A549 (cell line): Measurements from ENCODE around the gene ITGB1BP1. TPM values are rescaled to one million over a fixed set of nuclear protein-coding genes. Genes with fewer than 3 reads are reported as not detected.

Source experiments
- ATAC-seq, 2 experiments: fragments of 200-7000 bp in 1 of 2; fragments of >200 bp in 1 of 2; cut with Nextera tagmentation in 1 of 2; cut with Tn5 transposase in 1 of 2; 3 replicates each; pipeline versions ENCODE4 v1.8.0 to v1.9.1; 2018 to 2020; ENCODE audit warnings: mild to moderate bottlenecking in 1 of 2, moderate library complexity in 1 of 2
- CTCF ChIA-PET: fragments of 300-600 bp; sonication (Branson Sonifier 250); formaldehyde crosslinking; extraction: SDS; loops from one replicate; lab custom pipeline; 2021; ENCODE audit warnings: antibody characterized with exemption, inconsistent platforms; lab: Yijun Ruan, JAX
- POLR2A ChIA-PET: fragments of 350-600 bp; formaldehyde crosslinking; extraction: SDS; loops from one replicate; lab custom pipeline; 2021; ENCODE audit warnings: antibody characterized with exemption, inconsistent platforms; lab: Yijun Ruan, JAX
- DNase-seq, 2 experiments: peaks; one replicate each; pipeline versions ENCODE4 v3.0.0 to v3.0.0-alpha.2; 2011 to 2016; ENCODE audit warnings: low read depth in 1 of 2, low spot score in 1 of 2
- FAIRE-seq: peaks from 2 replicates; lab custom pipeline; 2011; peaks lifted over from hg19 to GRCh38; lab: Jason Lieb, UNC
- H3K27ac ChIP-seq, 2 experiments: fragments of >200 bp; sonication (Bioruptor Twin); formaldehyde crosslinking; 3 replicates each; pipeline ENCODE4 v1.5.1; 2016 to 2017
- H3K4me1 ChIP-seq: fragments of >200 bp; sonication (Bioruptor Twin); formaldehyde crosslinking; 3 replicates; pipeline ENCODE4 v1.6.1; 2016
- H3K4me2 ChIP-seq: fragments of >200 bp; sonication (Bioruptor Twin); formaldehyde crosslinking; 3 replicates; pipeline ENCODE4 v1.6.1; 2016
- H3K4me3 ChIP-seq: fragments of >200 bp; sonication (Bioruptor Twin); formaldehyde crosslinking; 3 replicates; pipeline ENCODE4 v1.5.1; 2016
- H3K9me3 ChIP-seq: fragments of >200 bp; sonication (Bioruptor Twin); formaldehyde crosslinking; 3 replicates; pipeline ENCODE4 v1.6.1; 2016
- ATOH8 ChIP-seq: fragments of 250-450 bp; sonication (Bioruptor Pico); IDR thresholded peaks from 2 replicates; pipeline ENCODE4 v1.5.0; 2020; ENCODE audit warnings: low read depth, mild to moderate bottlenecking, moderate library complexity
- BCL3 ChIP-seq: fragments of >200 bp; sonication (Bioruptor Twin); formaldehyde crosslinking; IDR thresholded peaks from 3 replicates; pipeline ENCODE4 v1.6.1; 2016
- BHLHE40 ChIP-seq: IDR thresholded peaks from 2 replicates; pipeline ENCODE4 v1.6.1; 2012; ENCODE audit warnings: low read depth, low read length, inconsistent platforms
- CBX2 ChIP-seq: fragments of 200-600 bp; sonication (generic); IDR thresholded peaks from 2 replicates; pipeline ENCODE4 v1.6.1; 2016; ENCODE audit warnings: low read depth, mild to moderate bottlenecking, borderline replicate concordance
- CBX8 ChIP-seq: fragments of 200-600 bp; sonication (generic); IDR thresholded peaks from 2 replicates; pipeline ENCODE4 v1.6.1; 2016
- CEBPB ChIP-seq, 2 experiments: fragments of >200 bp in 1 of 2; sonication (Bioruptor Twin) in 1 of 2; formaldehyde crosslinking in 1 of 2; IDR thresholded peaks; 2 replicates each; pipeline ENCODE4 v1.6.1; 2012 to 2016
- CHD2 ChIP-seq: fragments of 150-350 bp; IDR thresholded peaks from 2 replicates; pipeline ENCODE4 v1.6.1; 2014; ENCODE audit warnings: low read length; ENCODE audit not compliant: partially characterized antibody
- CHD4 ChIP-seq: fragments of 200-600 bp; sonication (generic); IDR thresholded peaks from 2 replicates; pipeline ENCODE4 v1.6.1; 2016; ENCODE audit warnings: antibody characterized with exemption, mild to moderate bottlenecking, borderline replicate concordance
- CTCF ChIP-seq: fragments of >200 bp; sonication (Bioruptor Twin); formaldehyde crosslinking; IDR thresholded peaks from 3 replicates; pipeline ENCODE4 v1.5.1; 2016
- FOXS1 ChIP-seq: fragments of 250-450 bp; sonication (Bioruptor Pico); IDR thresholded peaks from 2 replicates; pipeline ENCODE4 v1.5.0; 2020; ENCODE audit warnings: mild to moderate bottlenecking, moderate library complexity
- HDAC2 ChIP-seq: fragments of 200-600 bp; sonication (generic); IDR thresholded peaks from 2 replicates; pipeline ENCODE4 v1.6.1; 2016
- HOXB13 ChIP-seq: fragments of 250-450 bp; sonication (Bioruptor Pico); IDR thresholded peaks from 2 replicates; pipeline ENCODE4 v1.5.0; 2020; ENCODE audit warnings: low read depth, mild to moderate bottlenecking, moderate library complexity
- HOXB5 ChIP-seq: fragments of 250-450 bp; sonication (Bioruptor Pico); IDR thresholded peaks from 2 replicates; pipeline ENCODE4 v1.5.0; 2020; ENCODE audit warnings: mild to moderate bottlenecking, moderate library complexity
- JUN ChIP-seq, 2 experiments: fragments of >200 bp; sonication (Bioruptor Twin); formaldehyde crosslinking; IDR thresholded peaks; 2 replicates in 1 of 2; 3 replicates in 1 of 2; pipeline ENCODE4 v1.6.1; 2016 to 2017
- KDM1A ChIP-seq: fragments of 200-600 bp; sonication (generic); IDR thresholded peaks from 2 replicates; pipeline ENCODE4 v1.6.1; 2016; ENCODE audit warnings: low read depth, mild to moderate bottlenecking
- MAFK ChIP-seq: fragments of 450-650 bp; IDR thresholded peaks from 2 replicates; pipeline ENCODE4 v1.6.1; 2014; ENCODE audit not compliant: partially characterized antibody
- MAZ ChIP-seq: fragments of 150-350 bp; IDR thresholded peaks from 2 replicates; pipeline ENCODE4 v1.6.1; 2014; ENCODE audit warnings: antibody characterized with exemption, low read depth, low read length, borderline replicate concordance
- MYC ChIP-seq: IDR thresholded peaks from 2 replicates; pipeline ENCODE4 v1.6.1; 2012; ENCODE audit warnings: mild to moderate bottlenecking, inconsistent platforms, low read length, improper control_type of control experiment, borderline replicate concordance
- NPAS2 ChIP-seq: fragments of 250-450 bp; sonication (Bioruptor Pico); IDR thresholded peaks from 2 replicates; pipeline ENCODE4 v1.8.0; 2022; ENCODE audit warnings: mild to moderate bottlenecking, moderate library complexity, borderline replicate concordance
- NR3C1 ChIP-seq: fragments of >200 bp; sonication (Bioruptor Twin); formaldehyde crosslinking; IDR thresholded peaks from 3 replicates; pipeline ENCODE4 v1.6.1; 2017
- PHF8 ChIP-seq: fragments of 200-600 bp; sonication (generic); IDR thresholded peaks from 2 replicates; pipeline ENCODE4 v1.6.1; 2016; ENCODE audit warnings: low read depth, mild to moderate bottlenecking, antibody characterized with exemption, moderate library complexity, borderline replicate concordance
- RAD21 ChIP-seq, 2 experiments: fragments of >200 bp in 1 of 2; sonication (Bioruptor Twin) in 1 of 2; formaldehyde crosslinking in 1 of 2; IDR thresholded peaks in 1 of 2; conservative IDR thresholded peaks in 1 of 2; 2 replicates in 1 of 2; 3 replicates in 1 of 2; pipeline ENCODE4 v1.6.1; 2012 to 2018; ENCODE audit warnings: inconsistent platforms in 1 of 2
- RCOR1 ChIP-seq: fragments of 150-350 bp; IDR thresholded peaks from 2 replicates; pipeline ENCODE4 v1.6.1; 2014; ENCODE audit warnings: antibody characterized with exemption, low read length, low read depth
- SMC3 ChIP-seq: fragments of >200 bp; sonication (Bioruptor Twin); formaldehyde crosslinking; IDR thresholded peaks from 3 replicates; pipeline ENCODE4 v1.6.1; 2018; ENCODE audit warnings: inconsistent platforms
- TFCP2L1 ChIP-seq: fragments of 250-450 bp; sonication (Bioruptor Pico); IDR thresholded peaks from 2 replicates; pipeline ENCODE4 v1.5.0; 2021; ENCODE audit warnings: mild to moderate bottlenecking
- TP53 ChIP-seq: fragments of 250-450 bp; sonication (Bioruptor Pico); IDR thresholded peaks from 2 replicates; pipeline ENCODE4 v1.5.0; 2021; ENCODE audit warnings: mild to moderate bottlenecking, moderate library complexity
- USF2 ChIP-seq: fragments of 450-650 bp; IDR thresholded peaks from 2 replicates; pipeline ENCODE4 v1.6.1; 2014; ENCODE audit warnings: antibody characterized with exemption
- ZSCAN20 ChIP-seq: fragments of 250-450 bp; sonication (Bioruptor Pico); IDR thresholded peaks from 2 replicates; pipeline ENCODE4 v1.8.0; 2022; ENCODE audit warnings: mild to moderate bottlenecking, moderate library complexity
- WGBS: methylation state at CpG from one replicate; pipeline ENCODE4 v1.1.6; 2017; ENCODE audit errors: missing lambda C conversion rate; 5-methylcytosine and 5-hydroxymethylcytosine counted together
- polyA plus RNA-seq, 4 experiments: library from polyadenylated mRNA; depleted of rRNA in 3 of 4; stranded (reverse); fragments of >200 nt; fragmentation: RNase III in 1 of 4; extraction: RNeasy Plus Mini Kit Qiagen cat#74134 plus additional on column Dnase treatment in 1 of 4; gene quantifications; 2 replicates in 3 of 4; 3 replicates in 1 of 4; pipeline ENCODE4 v1.2.3, GENCODE V29; 2011 to 2017

Gene ITGB1BP1
- polyA plus RNA-seq, 2 of the 4 experiments (the other 2 are of a cell fraction), result 99.3 to 136 TPM

GRCh38 chr2:9391961-9392720 lies 31.2 kb downstream of the ITGB1BP1 start:
- no peak overlapping the region for H3K4me3 ChIP-seq
- no peak overlapping the region for H3K4me2 ChIP-seq
- ATAC-seq (no peak), DNase-seq (no peak), FAIRE-seq (no peak)
- ChIA-PET POLR2A (no interaction called here), CTCF (interaction anchor here (0.6 to 1.4 kb wide), 3 partner anchors 10 to 250 kb away, joined by 3 read pairs; no protein-coding TSS in a partner anchor)
- H3K9me3 ChIP-seq, result no peaks in the 10 kb centered on the region
- 90% methylated on average over 13 of the region's 13 CpGs for WGBS
- no peak for TF ChIP-seq SMC3
- TF ChIP-seq USF2, result no peak
- TF ChIP-seq BCL3, result no peak
- no peak for TF ChIP-seq RAD21 (conservative IDR thresholded peaks at IDR 0.05 in 1 of 2, IDR thresholded peaks at IDR 0.05 in 1 of 2)
- TF ChIP-seq FOXS1, result no peak
- TF ChIP-seq CHD2, result no peak
- TF ChIP-seq KDM1A, result no peak
- TF ChIP-seq MAZ, result no peak
- TF ChIP-seq HOXB5 (CRISPR knock-in tag), result no peak
- TF ChIP-seq ZSCAN20 (CRISPR knock-in tag), result no peak
- TF ChIP-seq PHF8, result no peak
- TF ChIP-seq CEBPB (IDR thresholded peaks at IDR 0.05), result no peak
- TF ChIP-seq CBX2, result no peak
- no peak for TF ChIP-seq JUN (IDR thresholded peaks at IDR 0.05)
- TF ChIP-seq CTCF, result no peak
- no peak for TF ChIP-seq BHLHE40
- no peak for TF ChIP-seq CHD4
- TF ChIP-seq CBX8, result no peak
- TF ChIP-seq TP53 (CRISPR knock-in tag), result no peak
- no peak overlapping the region for H3K27ac ChIP-seq
- H3K4me1 ChIP-seq, result peaks cover 19% of the 10 kb centered on the region

GRCh38 chr2:9390991-9391390 lies 32.3 kb downstream of the ITGB1BP1 start:
- no peak for FAIRE-seq
- no peak for ATAC-seq
- POLR2A ChIA-PET, result no interaction called here
- H3K4me1 ChIP-seq, result peaks cover 31% of the 10 kb centered on the region
- TF ChIP-seq TFCP2L1 (CRISPR knock-in tag), result no peak
- TF ChIP-seq HOXB13 (CRISPR knock-in tag), result no peak
- TF ChIP-seq ATOH8 (CRISPR knock-in tag), result no peak
- no peak for TF ChIP-seq JUN (IDR thresholded peaks at IDR 0.05)
- TF ChIP-seq MYC, result no peak
- no peak for TF ChIP-seq FOXS1
- TF ChIP-seq NR3C1, result no peak
- TF ChIP-seq HDAC2, result no peak
- TF ChIP-seq RCOR1, result no peak
- TF ChIP-seq MAFK, result no peak
- TF ChIP-seq SMC3, result no peak
- TF ChIP-seq NPAS2 (CRISPR knock-in tag), result no peak
- no peak for TF ChIP-seq RAD21 (conservative IDR thresholded peaks at IDR 0.05 in 1 of 2, IDR thresholded peaks at IDR 0.05 in 1 of 2)
- TF ChIP-seq CHD4, result no peak
- CTCF ChIA-PET, result interaction anchor here (1.4 kb wide), 1 partner anchor 249 kb away, joined by 3 read pairs; no protein-coding TSS in a partner anchor
- no peaks in the 10 kb centered on the region for H3K9me3 ChIP-seq
- H3K4me2 ChIP-seq, result no peak overlapping the region
- DNase-seq, result no peak
- H3K27ac ChIP-seq, result no peak overlapping the region
- H3K4me3 ChIP-seq, result no peak overlapping the region
- 94% methylated on average over 19 of the region's 19 CpGs for WGBS
